ENCODE results near the gene MS4A3. TPM values are rescaled to one million over a fixed set of nuclear protein-coding genes. Genes with fewer than 3 reads are reported as not detected.
"Not testable (repeated sequence)": the region's sequence is repeated elsewhere in the genome, so short reads cannot be mapped to it uniquely, and the experiment has no call there.

Gene MS4A3
- total RNA-seq, 2 experiments from 2014 or later = not detected

- ATAC-seq; H3K36me3 Mint-ChIP-seq; CTCF ChIA-PET; H3K4me3 Mint-ChIP-seq; H3K27ac Mint-ChIP-seq; H3K4me1 Mint-ChIP-seq; DNase-seq; H3K9me3 Mint-ChIP-seq (ENCODE audit: low read depth); H3K27me3 Mint-ChIP-seq: not testable (repeated sequence)
Observed at GRCh38 chr11:60104471-60105115, 48.1 kb downstream of the MS4A3 start.

GRCh38 chr11:60108631-60109030 lies 52.2 kb downstream of the MS4A3 start:
- H3K4me3 Mint-ChIP-seq; H3K27me3 Mint-ChIP-seq; ATAC-seq; H3K27ac Mint-ChIP-seq; DNase-seq; H3K36me3 Mint-ChIP-seq; CTCF ChIA-PET; H3K4me1 Mint-ChIP-seq; H3K9me3 Mint-ChIP-seq (ENCODE audit: low read depth): not testable (repeated sequence)

- Mint-ChIP-seq H3K27me3 (peaks cover 9% of the 10 kb centered on the region), H3K27ac (no peak overlapping the region), H3K4me1 (no peaks in the 10 kb centered on the region), H3K36me3 (no peaks in the 10 kb centered on the region), H3K9me3 (ENCODE audit: low read depth) (no peaks in the 10 kb centered on the region), H3K4me3 (no peak overlapping the region)
- DNase-seq (no peak), ATAC-seq (no peak)
- CTCF ChIA-PET = no interaction called here
Observed at GRCh38 chr11:60111793-60112192, 55.3 kb downstream of the MS4A3 start.

GRCh38 chr11:60116996-60117790 lies 60.7 kb downstream of the MS4A3 start:
- no peak for ATAC-seq
- no peaks in the 10 kb centered on the region for H3K9me3 Mint-ChIP-seq (ENCODE audit: low read depth)

GRCh38 chr11:60118338-60118737 lies 61.9 kb downstream of the MS4A3 start:
- peaks cover 11% of the 10 kb centered on the region for H3K27me3 Mint-ChIP-seq
- DNase-seq (no peak), ATAC-seq (no peak)
- CTCF ChIA-PET = no interaction called here
- no peaks in the 10 kb centered on the region for H3K9me3 Mint-ChIP-seq (ENCODE audit: low read depth)
- H3K4me3 Mint-ChIP-seq = no peak overlapping the region
- H3K27ac Mint-ChIP-seq = no peak overlapping the region
- H3K36me3 Mint-ChIP-seq = no peaks in the 10 kb centered on the region
- no peaks in the 10 kb centered on the region for H3K4me1 Mint-ChIP-seq

More at GRCh38 chr11:60116996-60117790, 60.7 kb downstream of the MS4A3 start:
- Mint-ChIP-seq H3K4me1 (no peaks in the 10 kb centered on the region), H3K4me3 (no peak overlapping the region), H3K27ac (no peak overlapping the region), H3K27me3 (peaks cover 11% of the 10 kb centered on the region), H3K36me3 (no peaks in the 10 kb centered on the region)
- CTCF ChIA-PET = no interaction called here
- no peak for DNase-seq

- ATAC-seq (no peak), DNase-seq (no peak)
- CTCF ChIA-PET = no interaction called here
- Mint-ChIP-seq H3K27me3 (peaks cover 11% of the 10 kb centered on the region), H3K27ac (no peak overlapping the region), H3K9me3 (ENCODE audit: low read depth) (no peaks in the 10 kb centered on the region), H3K4me1 (no peaks in the 10 kb centered on the region), H3K4me3 (no peak overlapping the region), H3K36me3 (no peaks in the 10 kb centered on the region)
Observed at GRCh38 chr11:60119710-60120109, 63.2 kb downstream of the MS4A3 start.

Other genes starting within 250 kb of the MS4A3 start
- gene MRPL16, start 245.9 kb upstream of the MS4A3 start, total RNA-seq = 100 to 1,000 TPM in 1 of 2 experiments, 10 to 100 TPM in 1; 76.5 to 102 TPM
- gene CBLIF, start 211.2 kb upstream of the MS4A3 start, total RNA-seq = not detected
- not detected for gene TCN1, start 190.2 kb upstream of the MS4A3 start, total RNA-seq
- gene OOSP3, start 177.9 kb upstream of the MS4A3 start, total RNA-seq = not detected
- gene OOSP1, start 118.2 kb upstream of the MS4A3 start, total RNA-seq = not detected
- gene OOSP4A, start 92.6 kb upstream of the MS4A3 start, total RNA-seq = not detected
- gene OOSP4B, start 39.5 kb upstream of the MS4A3 start, total RNA-seq = not detected
- not detected for gene OOSP2, start 16.3 kb upstream of the MS4A3 start, total RNA-seq
- not detected for gene MS4A2, start 32.0 kb downstream of the MS4A3 start, total RNA-seq
- gene MS4A6A, start 126.4 kb downstream of the MS4A3 start, total RNA-seq = not detected
- gene MS4A4E, start 186.5 kb downstream of the MS4A3 start, total RNA-seq = not detected
- not detected for gene MS4A4A, start 224.0 kb downstream of the MS4A3 start, total RNA-seq